GM23338 (cell line): ENCODE measurements around the gene SLC12A6.

Experiments used
- CREB1 ChIP-seq: fragments of 250-450 bp; sonication (Bioruptor Pico); IDR thresholded peaks from 2 replicates; pipeline ENCODE4 v1.5.0; 2020; ENCODE audit warnings: low read depth, mild to moderate bottlenecking, moderate library complexity
- EZH2 ChIP-seq: fragments of 200-600 bp; sonication (generic); IDR thresholded peaks from one replicate; pipeline ENCODE4 v1.8.0; 2017; ENCODE audit warnings: antibody characterized with exemption, mild to moderate bottlenecking, low read depth; ENCODE audit not compliant: unreplicated experiment
- EZH2phosphoT487 ChIP-seq: fragments of 200-600 bp; sonication (generic); IDR thresholded peaks from one replicate; pipeline ENCODE4 v1.8.1; 2018; ENCODE audit warnings: antibody characterized with exemption; ENCODE audit not compliant: unreplicated experiment
- JUNB ChIP-seq: IDR thresholded peaks from one replicate; pipeline ENCODE4 v1.6.1; 2016; ENCODE audit warnings: antibody characterized with exemption; ENCODE audit not compliant: unreplicated experiment
- POLR2AphosphoS5 ChIP-seq: IDR thresholded peaks from 2 replicates; pipeline ENCODE4 v1.6.1; 2016; ENCODE audit warnings: antibody characterized with exemption, low read depth
- STAT1 ChIP-seq: IDR thresholded peaks from one replicate; pipeline ENCODE4 v1.6.1; 2016; ENCODE audit warnings: antibody characterized with exemption; ENCODE audit not compliant: unreplicated experiment
- ZNF331 ChIP-seq: fragments of 250-450 bp; sonication (Bioruptor Pico); IDR thresholded peaks from 2 replicates; pipeline ENCODE4 v1.5.0; 2020; ENCODE audit warnings: low read depth, mild to moderate bottlenecking, moderate library complexity
- TF ChIP-seq, protein P1 (sequence below), 2 experiments: fragments of 200-600 bp in 1 of 2; sonication (generic) in 1 of 2; conservative IDR thresholded peaks; 2 replicates each; pipeline versions ENCODE4 v1.5.1 to v1.6.1; 2016 to 2017; ENCODE audit warnings: antibody characterized with exemption in 2 of 2, low read depth in 2 of 2, mild to moderate bottlenecking in 2 of 2, moderate library complexity in 1 of 2
- TF ChIP-seq, protein P2 (sequence below): IDR thresholded peaks from one replicate; pipeline ENCODE4 v1.6.1; 2018; ENCODE audit warnings: antibody characterized with exemption; ENCODE audit not compliant: unreplicated experiment
- TF ChIP-seq, protein P3 (sequence below): IDR thresholded peaks from 2 replicates; pipeline ENCODE4 v1.6.1; 2016; ENCODE audit warnings: antibody characterized with exemption

DNA sequence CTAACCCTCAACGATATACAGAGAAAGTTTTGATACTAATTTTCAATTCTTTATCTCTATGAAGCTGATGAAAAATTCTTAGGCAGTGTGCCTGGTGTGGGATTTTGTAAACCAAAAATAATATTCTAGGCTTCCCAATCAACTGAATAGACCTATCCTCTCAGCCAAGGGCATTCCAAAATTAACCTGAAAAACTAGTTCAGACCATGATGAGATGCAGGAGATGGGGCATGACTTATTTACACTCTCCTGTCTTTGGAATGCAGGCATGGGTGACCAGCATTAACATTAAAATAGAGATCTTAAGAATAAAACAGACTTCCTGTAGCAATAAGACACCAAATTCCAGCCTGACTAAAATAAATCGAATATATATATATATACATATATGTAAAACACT lies 37.2 kb upstream of the SLC12A6 start:
- TF ChIP-seq, protein P1, sequence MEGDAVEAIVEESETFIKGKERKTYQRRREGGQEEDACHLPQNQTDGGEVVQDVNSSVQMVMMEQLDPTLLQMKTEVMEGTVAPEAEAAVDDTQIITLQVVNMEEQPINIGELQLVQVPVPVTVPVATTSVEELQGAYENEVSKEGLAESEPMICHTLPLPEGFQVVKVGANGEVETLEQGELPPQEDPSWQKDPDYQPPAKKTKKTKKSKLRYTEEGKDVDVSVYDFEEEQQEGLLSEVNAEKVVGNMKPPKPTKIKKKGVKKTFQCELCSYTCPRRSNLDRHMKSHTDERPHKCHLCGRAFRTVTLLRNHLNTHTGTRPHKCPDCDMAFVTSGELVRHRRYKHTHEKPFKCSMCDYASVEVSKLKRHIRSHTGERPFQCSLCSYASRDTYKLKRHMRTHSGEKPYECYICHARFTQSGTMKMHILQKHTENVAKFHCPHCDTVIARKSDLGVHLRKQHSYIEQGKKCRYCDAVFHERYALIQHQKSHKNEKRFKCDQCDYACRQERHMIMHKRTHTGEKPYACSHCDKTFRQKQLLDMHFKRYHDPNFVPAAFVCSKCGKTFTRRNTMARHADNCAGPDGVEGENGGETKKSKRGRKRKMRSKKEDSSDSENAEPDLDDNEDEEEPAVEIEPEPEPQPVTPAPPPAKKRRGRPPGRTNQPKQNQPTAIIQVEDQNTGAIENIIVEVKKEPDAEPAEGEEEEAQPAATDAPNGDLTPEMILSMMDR (conservative IDR thresholded peaks at IDR 0.05; ENCODE audit: low read depth in 2 of 2), result no peak
- TF ChIP-seq EZH2phosphoT487 (no peak), POLR2AphosphoS5 (no peak), EZH2 (no peak), CREB1 (CRISPR knock-in tag) (no peak), ZNF331 (CRISPR knock-in tag) (no peak), JUNB (no peak), STAT1 (no peak)
- TF ChIP-seq, protein P2, sequence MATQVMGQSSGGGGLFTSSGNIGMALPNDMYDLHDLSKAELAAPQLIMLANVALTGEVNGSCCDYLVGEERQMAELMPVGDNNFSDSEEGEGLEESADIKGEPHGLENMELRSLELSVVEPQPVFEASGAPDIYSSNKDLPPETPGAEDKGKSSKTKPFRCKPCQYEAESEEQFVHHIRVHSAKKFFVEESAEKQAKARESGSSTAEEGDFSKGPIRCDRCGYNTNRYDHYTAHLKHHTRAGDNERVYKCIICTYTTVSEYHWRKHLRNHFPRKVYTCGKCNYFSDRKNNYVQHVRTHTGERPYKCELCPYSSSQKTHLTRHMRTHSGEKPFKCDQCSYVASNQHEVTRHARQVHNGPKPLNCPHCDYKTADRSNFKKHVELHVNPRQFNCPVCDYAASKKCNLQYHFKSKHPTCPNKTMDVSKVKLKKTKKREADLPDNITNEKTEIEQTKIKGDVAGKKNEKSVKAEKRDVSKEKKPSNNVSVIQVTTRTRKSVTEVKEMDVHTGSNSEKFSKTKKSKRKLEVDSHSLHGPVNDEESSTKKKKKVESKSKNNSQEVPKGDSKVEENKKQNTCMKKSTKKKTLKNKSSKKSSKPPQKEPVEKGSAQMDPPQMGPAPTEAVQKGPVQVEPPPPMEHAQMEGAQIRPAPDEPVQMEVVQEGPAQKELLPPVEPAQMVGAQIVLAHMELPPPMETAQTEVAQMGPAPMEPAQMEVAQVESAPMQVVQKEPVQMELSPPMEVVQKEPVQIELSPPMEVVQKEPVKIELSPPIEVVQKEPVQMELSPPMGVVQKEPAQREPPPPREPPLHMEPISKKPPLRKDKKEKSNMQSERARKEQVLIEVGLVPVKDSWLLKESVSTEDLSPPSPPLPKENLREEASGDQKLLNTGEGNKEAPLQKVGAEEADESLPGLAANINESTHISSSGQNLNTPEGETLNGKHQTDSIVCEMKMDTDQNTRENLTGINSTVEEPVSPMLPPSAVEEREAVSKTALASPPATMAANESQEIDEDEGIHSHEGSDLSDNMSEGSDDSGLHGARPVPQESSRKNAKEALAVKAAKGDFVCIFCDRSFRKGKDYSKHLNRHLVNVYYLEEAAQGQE, result no peak
- TF ChIP-seq, protein P3, sequence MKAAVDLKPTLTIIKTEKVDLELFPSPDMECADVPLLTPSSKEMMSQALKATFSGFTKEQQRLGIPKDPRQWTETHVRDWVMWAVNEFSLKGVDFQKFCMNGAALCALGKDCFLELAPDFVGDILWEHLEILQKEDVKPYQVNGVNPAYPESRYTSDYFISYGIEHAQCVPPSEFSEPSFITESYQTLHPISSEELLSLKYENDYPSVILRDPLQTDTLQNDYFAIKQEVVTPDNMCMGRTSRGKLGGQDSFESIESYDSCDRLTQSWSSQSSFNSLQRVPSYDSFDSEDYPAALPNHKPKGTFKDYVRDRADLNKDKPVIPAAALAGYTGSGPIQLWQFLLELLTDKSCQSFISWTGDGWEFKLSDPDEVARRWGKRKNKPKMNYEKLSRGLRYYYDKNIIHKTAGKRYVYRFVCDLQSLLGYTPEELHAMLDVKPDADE, result no peak
